Spinal cord (tissue), 10 donors: ENCODE measurements around the gene C14orf119. TPM values are rescaled to one million over a fixed set of nuclear protein-coding genes. Genes with fewer than 3 reads are reported as not detected.

Source experiments
- DNase-seq, 6 donors: peaks; one replicate each; pipeline versions ENCODE4 v3.0.0 to v3.0.0-alpha.2; 2013 to 2015; ENCODE audit warnings: low spot score in 6 of 6, low read depth in 4 of 6
- H3K27ac ChIP-seq: one replicate; pipeline ENCODE4 v1.5.1; 2013; ENCODE audit warnings: low read depth, low read length, control low read depth
- H3K27me3 ChIP-seq: one replicate; pipeline ENCODE4 v1.6.1; 2013; ENCODE audit warnings: low read length; ENCODE audit not compliant: control insufficient read depth, insufficient read depth
- H3K36me3 ChIP-seq: one replicate; pipeline ENCODE4 v1.6.1; 2013; ENCODE audit warnings: low read length; ENCODE audit not compliant: control insufficient read depth, insufficient read depth
- H3K4me1 ChIP-seq: one replicate; pipeline ENCODE4 v1.6.1; 2013; ENCODE audit warnings: low read length; ENCODE audit not compliant: control insufficient read depth, insufficient read depth
- H3K4me3 ChIP-seq: one replicate; pipeline ENCODE4 v1.5.1; 2013; ENCODE audit warnings: low read depth, low read length, control low read depth
- H3K9me3 ChIP-seq: one replicate; pipeline ENCODE4 v1.6.1; 2013; ENCODE audit warnings: low read length; ENCODE audit not compliant: control insufficient read depth, insufficient read depth
- WGBS: methylation state at CpG from one replicate; pipeline ENCODE4 v1.1.5; 2013; ENCODE audit warnings: missing lambda C conversion rate; ENCODE audit not compliant: insufficient coverage; 5-methylcytosine and 5-hydroxymethylcytosine counted together
- polyA plus RNA-seq, 2 donors: library from polyadenylated mRNA; unstranded; fragments of 120-200 nt; gene quantifications; one replicate each; pipeline ENCODE4 v1.2.1, GENCODE V29; 2013; ENCODE audit not compliant: insufficient read length in 2 of 2
- total RNA-seq, 2 donors: library from RNA; depleted of rRNA in 1 of 2; stranded (reverse); fragments of 120-200 nt in 1 of 2; fragments of >200 nt in 1 of 2; gene quantifications; one replicate each; pipeline versions ENCODE4 v1.2.3 to v1.2.4, GENCODE V29; 2013 to 2014
- donor health status: healthy.

Gene C14orf119
- total and polyA plus RNA-seq, 4 donors, result 35.4 to 57.2 (median 52.9) TPM

GRCh38 chr14:23131482-23131881, 36.2 kb downstream of the C14orf119 start:
- H3K27ac ChIP-seq, result no peak overlapping the region
- no peak overlapping the region for H3K4me3 ChIP-seq
- H3K4me1 ChIP-seq, result peaks cover 3% of the 10 kb centered on the region
- no peaks in the 10 kb centered on the region for H3K9me3 ChIP-seq
- no peaks in the 10 kb centered on the region for H3K27me3 ChIP-seq
- DNase-seq, result no peak
- WGBS, result 72% methylated on average over 4 of the region's 5 CpGs
- peaks cover 4% of the 10 kb centered on the region for H3K36me3 ChIP-seq

- DNase-seq, result no peak
- WGBS, result no CpG with 5 or more reads among the region's 8 CpGs
- Histone ChIP-seq H3K27me3 (no peaks in the 10 kb centered on the region), H3K27ac (no peak overlapping the region), H3K4me1 (peaks cover 3% of the 10 kb centered on the region), H3K36me3 (peaks cover under 1% of the 10 kb centered on the region), H3K4me3 (no peak overlapping the region), H3K9me3 (no peaks in the 10 kb centered on the region)
Observed at GRCh38 chr14:23132970-23133369, 37.7 kb downstream of the C14orf119 start.

- Histone ChIP-seq H3K27me3 (no peaks in the 10 kb centered on the region), H3K4me3 (no peak overlapping the region), H3K36me3 (no peaks in the 10 kb centered on the region), H3K27ac (no peak overlapping the region), H3K4me1 (no peaks in the 10 kb centered on the region), H3K9me3 (no peaks in the 10 kb centered on the region)
- DNase-seq, result no peak
- 86% methylated on average over 16 of the region's 16 CpGs for WGBS
Observed at GRCh38 chr14:23136566-23137133, 41.3 kb downstream of the C14orf119 start.

- Histone ChIP-seq H3K4me1 (no peaks in the 10 kb centered on the region), H3K9me3 (no peaks in the 10 kb centered on the region), H3K36me3 (no peaks in the 10 kb centered on the region), H3K4me3 (no peak overlapping the region), H3K27me3 (no peaks in the 10 kb centered on the region), H3K27ac (no peak overlapping the region)
- WGBS, result 84% methylated on average over 10 of the region's 11 CpGs
- DNase-seq, result no peak
Observed at GRCh38 chr14:23137192-23137812, 42.0 kb downstream of the C14orf119 start.

- no peak overlapping the region for H3K27ac ChIP-seq
- H3K27me3 ChIP-seq, result no peaks in the 10 kb centered on the region
- H3K4me1 ChIP-seq, result no peaks in the 10 kb centered on the region
- no peaks in the 10 kb centered on the region for H3K36me3 ChIP-seq
- no peaks in the 10 kb centered on the region for H3K9me3 ChIP-seq
- H3K4me3 ChIP-seq, result no peak overlapping the region
- no CpG with 5 or more reads among the region's 6 CpGs for WGBS
- DNase-seq, result no peak
Observed at GRCh38 chr14:23137813-23138535, 42.7 kb downstream of the C14orf119 start.

GRCh38 chr14:23139874-23140273, 44.6 kb downstream of the C14orf119 start:
- no peaks in the 10 kb centered on the region for H3K4me1 ChIP-seq

GRCh38 chr14:23140371-23140770, 45.1 kb downstream of the C14orf119 start:
- no peak overlapping the region for H3K27ac ChIP-seq
- H3K9me3 ChIP-seq, result no peaks in the 10 kb centered on the region
- H3K4me3 ChIP-seq, result no peak overlapping the region
- WGBS, result 90% methylated on average over 5 of the region's 6 CpGs
- no peak for DNase-seq
- H3K36me3 ChIP-seq, result no peaks in the 10 kb centered on the region
- H3K4me1 ChIP-seq, result no peaks in the 10 kb centered on the region
- no peaks in the 10 kb centered on the region for H3K27me3 ChIP-seq

More at GRCh38 chr14:23139874-23140273, 44.6 kb downstream of the C14orf119 start:
- WGBS, result 100% methylated on average over 1 of the region's 2 CpGs
- Histone ChIP-seq H3K27me3 (no peaks in the 10 kb centered on the region), H3K27ac (no peak overlapping the region), H3K36me3 (no peaks in the 10 kb centered on the region), H3K9me3 (no peaks in the 10 kb centered on the region), H3K4me3 (no peak overlapping the region)
- no peak for DNase-seq

- no peak overlapping the region for H3K4me3 ChIP-seq
- no peaks in the 10 kb centered on the region for H3K27me3 ChIP-seq
- DNase-seq, result peak in 1 of 6 donors; percentile 50
- WGBS, result 51% methylated on average over 3 of the region's 7 CpGs
- no peak overlapping the region for H3K27ac ChIP-seq
- no peaks in the 10 kb centered on the region for H3K9me3 ChIP-seq
- no peaks in the 10 kb centered on the region for H3K4me1 ChIP-seq
- H3K36me3 ChIP-seq, result no peaks in the 10 kb centered on the region
Observed at GRCh38 chr14:23141706-23142444, 46.6 kb downstream of the C14orf119 start.

GRCh38 chr14:23142826-23143225, 47.5 kb downstream of the C14orf119 start:
- WGBS, result 86% methylated on average over 3 of the region's 4 CpGs
- H3K4me1 ChIP-seq, result no peaks in the 10 kb centered on the region
- H3K36me3 ChIP-seq, result no peaks in the 10 kb centered on the region
- H3K27ac ChIP-seq, result no peak overlapping the region
- no peaks in the 10 kb centered on the region for H3K27me3 ChIP-seq
- H3K9me3 ChIP-seq, result no peaks in the 10 kb centered on the region
- DNase-seq, result no peak
- H3K4me3 ChIP-seq, result no peak overlapping the region
